Mammary epithelial cell (primary cell): ENCODE data around the gene PYDC1.

Source experiments
- EZH2 ChIP-seq: IDR thresholded peaks from 2 replicates; pipeline ENCODE4 v1.6.1; 2012; ENCODE audit warnings: low read length, inconsistent platforms, borderline replicate concordance
- TF ChIP-seq, protein P1 (sequence below), 2 donors: IDR thresholded peaks in 1 of 2; conservative IDR thresholded peaks in 1 of 2; 2 replicates each; pipeline ENCODE4 v1.5.1; 2011 to 2012; ENCODE audit warnings: inconsistent platforms in 2 of 2, low read length in 2 of 2, mild to moderate bottlenecking in 2 of 2, control low read depth in 1 of 2, low read depth in 1 of 2; ENCODE audit not compliant: insufficient read depth in 1 of 2; ENCODE audit errors: extremely low read depth in 1 of 2

- TF ChIP-seq, protein P1, sequence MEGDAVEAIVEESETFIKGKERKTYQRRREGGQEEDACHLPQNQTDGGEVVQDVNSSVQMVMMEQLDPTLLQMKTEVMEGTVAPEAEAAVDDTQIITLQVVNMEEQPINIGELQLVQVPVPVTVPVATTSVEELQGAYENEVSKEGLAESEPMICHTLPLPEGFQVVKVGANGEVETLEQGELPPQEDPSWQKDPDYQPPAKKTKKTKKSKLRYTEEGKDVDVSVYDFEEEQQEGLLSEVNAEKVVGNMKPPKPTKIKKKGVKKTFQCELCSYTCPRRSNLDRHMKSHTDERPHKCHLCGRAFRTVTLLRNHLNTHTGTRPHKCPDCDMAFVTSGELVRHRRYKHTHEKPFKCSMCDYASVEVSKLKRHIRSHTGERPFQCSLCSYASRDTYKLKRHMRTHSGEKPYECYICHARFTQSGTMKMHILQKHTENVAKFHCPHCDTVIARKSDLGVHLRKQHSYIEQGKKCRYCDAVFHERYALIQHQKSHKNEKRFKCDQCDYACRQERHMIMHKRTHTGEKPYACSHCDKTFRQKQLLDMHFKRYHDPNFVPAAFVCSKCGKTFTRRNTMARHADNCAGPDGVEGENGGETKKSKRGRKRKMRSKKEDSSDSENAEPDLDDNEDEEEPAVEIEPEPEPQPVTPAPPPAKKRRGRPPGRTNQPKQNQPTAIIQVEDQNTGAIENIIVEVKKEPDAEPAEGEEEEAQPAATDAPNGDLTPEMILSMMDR (conservative IDR thresholded peaks at IDR 0.05 in 1 of 2, IDR thresholded peaks at IDR 0.05 in 1 of 2; ENCODE audit: extremely low read depth in 1 of 2, insufficient read depth in 1 of 2, low read depth in 1 of 2, low read length in 2 of 2), result no peak
- TF ChIP-seq EZH2, result no peak
Observed at GRCh38 chr16:31221357-31222160, 4.6 kb upstream of the PYDC1 start.
